ENCODE data around the gene NPL. TPM values are rescaled to one million over a fixed set of nuclear protein-coding genes. Genes with fewer than 3 reads are reported as not detected.
A peak's percentile ranks its signal among the peaks of the same experiment; 100 is the strongest.

Gene NPL
- total RNA-seq, 1 donor from 2014 or later: 38.4 TPM

- no peak for DNase-seq
Measured at GRCh38 chr1:182778862-182779261, 10.7 kb upstream of the NPL start.

DNA sequence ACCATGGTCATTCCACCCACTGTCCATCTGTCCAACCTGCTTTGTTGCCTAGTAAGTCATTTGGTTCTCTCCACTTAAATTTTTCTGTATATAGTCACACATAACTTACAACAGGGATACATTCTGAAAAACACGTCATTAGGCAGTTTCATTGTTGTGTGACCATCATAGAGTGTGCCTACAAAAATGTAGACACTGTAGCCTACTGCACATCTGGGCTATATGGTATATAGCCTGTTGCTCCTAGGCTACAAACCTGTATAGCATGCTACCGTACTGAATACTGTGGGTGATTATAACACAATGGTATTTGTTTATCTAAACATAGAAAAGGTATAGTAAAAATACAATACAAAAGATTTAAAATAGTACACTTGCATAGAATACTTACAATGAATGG lies 10.0 kb upstream of the NPL start:
- DNase-seq: no peak

- peak; percentile 40 for DNase-seq
Measured at GRCh38 chr1:182781841-182782586, 7.6 kb upstream of the NPL start.

DNA sequence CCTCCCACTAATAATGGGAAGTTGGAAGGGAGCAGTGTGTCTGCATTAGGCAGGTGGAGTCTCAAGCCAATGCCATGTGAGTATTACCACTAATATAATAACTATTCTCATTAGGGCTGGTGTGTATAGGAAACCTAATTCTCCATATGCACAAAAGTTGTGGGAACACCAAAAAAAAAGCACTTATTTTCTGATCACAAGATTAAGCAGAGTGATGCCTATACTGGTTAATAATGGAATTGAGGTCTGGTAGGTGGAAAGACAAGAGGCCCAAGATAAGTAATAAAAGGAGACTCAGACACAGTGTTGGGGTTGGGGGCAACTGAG lies 7.0 kb upstream of the NPL start:
- no peak for DNase-seq

DNA sequence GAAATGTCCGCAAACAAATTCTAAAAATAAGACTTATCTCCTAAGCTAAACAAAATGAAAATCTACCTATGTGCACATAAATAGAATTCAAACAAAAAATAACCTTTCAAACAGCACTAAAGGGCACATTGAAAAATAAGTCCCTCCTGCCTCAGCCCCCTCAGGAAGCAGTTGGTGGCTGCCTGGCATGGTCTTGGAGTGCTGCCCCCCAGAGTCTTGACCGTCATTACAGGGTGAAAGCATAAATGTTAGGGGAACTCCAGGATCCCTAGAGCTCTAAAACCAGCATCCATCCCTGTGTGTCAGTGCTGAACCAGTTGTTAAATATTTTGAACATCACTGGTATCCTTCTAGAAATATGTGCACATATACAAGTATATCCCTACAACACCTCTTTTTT lies 6.5 kb upstream of the NPL start:
- no peak for DNase-seq

DNA sequence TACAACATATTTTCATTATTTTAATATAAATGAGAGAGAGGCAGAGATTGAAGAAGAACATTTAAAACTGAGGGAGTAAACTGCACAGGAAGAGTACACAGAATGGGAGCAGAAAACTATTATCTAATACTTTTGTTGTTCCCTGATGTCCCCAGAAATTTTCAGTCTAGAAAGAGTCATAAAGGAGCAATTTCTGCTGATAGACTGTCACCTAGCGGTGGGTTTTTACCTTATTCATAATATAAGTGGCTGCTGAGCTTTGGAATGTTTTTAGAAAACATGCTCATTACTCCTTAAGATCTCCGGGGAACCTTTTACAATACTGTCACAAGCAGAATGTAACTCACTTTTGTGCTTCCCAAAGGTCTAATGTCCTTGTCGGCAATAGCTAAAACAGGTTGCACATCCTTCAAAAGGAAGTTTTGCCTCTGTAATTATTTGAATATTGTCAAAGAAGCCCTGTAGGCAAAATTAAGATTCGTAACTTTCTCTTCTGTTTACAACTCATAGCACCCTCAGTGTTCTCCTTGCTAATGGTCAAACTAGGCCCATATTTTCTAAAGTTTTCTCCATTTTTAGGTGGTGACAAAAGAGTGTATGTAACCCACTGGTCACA lies 4.9 kb upstream of the NPL start:
- DNase-seq: no peak

GRCh38 chr1:182785181-182785580 lies 4.4 kb upstream of the NPL start:
- DNase-seq: no peak

DNA sequence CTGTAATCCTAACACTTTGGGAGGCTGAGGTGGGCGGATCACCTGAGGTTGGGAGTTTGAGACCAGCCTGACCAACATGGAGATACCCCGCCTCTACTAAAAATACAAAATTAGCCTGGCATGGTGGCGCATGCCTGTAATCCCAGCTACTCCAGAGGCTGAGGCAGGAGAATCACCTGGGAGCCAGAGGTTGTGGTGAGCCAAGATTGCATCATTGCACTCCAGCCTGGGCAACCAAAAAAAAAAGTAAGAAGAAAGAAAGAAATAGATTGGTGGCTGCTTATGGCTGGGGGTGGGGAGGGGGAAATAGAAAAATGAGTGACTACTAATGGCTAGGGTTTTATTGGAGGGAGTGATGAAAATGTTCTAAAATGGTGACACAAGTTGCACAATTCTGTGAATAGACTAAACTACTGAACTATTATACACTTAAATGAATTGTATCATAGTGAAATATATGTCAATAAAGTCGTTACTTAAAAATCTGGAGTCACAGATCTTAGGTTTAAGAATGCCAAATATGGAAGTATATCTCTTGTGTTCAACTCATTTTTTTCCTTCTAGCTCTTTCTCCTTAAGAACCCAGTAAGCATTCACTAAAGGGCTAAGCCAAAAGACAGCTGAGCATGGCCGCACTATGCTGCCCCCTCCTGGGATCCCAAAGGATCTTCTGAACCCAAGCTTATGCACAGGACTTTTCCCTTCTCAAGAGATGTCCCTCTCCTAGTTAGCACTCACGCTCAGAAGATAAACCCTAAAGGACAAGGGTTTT lies 3.2 kb upstream of the NPL start:
- peak; percentile 39 for DNase-seq

GRCh38 chr1:182786995-182787324 lies 2.6 kb upstream of the NPL start:
- DNase-seq: no peak

DNA sequence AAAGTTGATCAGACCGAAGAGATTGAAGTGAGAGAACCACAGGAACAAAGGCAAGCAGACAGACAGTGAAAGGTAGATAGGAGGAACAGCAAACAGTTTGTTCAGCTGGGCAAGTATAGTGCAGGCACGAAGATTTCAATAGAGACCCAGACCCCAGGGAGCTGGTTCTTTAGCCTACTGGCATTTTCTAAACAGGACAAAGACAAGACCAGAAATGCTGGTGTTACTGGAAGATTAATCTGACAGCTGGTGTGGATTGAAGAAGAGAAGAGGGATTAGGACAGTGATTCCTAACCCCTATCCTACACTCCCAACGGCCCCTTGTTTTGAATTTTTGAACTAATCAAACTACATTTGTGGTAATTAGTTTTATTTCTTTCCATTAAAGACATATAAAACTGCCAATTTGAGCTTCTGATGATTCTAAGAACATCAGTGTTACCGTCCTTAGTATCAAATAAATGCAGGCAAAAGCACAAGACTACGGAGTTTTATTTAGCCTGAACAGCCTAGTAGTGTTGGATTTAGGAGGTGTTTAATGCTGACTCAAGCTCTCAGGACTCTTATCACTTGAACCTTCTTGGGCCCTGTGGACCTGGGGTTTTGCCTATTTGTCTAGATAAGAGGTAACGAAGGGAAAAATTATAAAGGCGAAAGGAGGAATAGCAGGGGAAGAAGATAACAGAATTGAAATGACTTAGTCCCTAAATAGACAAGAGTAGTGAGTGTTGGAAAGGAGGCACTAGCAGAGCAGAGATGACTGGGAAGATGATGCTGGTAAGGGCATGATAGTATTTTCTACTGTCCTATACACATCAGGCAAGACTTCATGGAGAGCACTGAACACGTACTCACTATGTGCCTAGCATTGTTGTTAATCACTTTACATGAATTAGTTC lies 2.0 kb downstream of the NPL start:
- no peak for DNase-seq

GRCh38 chr1:182794091-182794490 lies 4.5 kb downstream of the NPL start:
- no peak for DNase-seq

DNA sequence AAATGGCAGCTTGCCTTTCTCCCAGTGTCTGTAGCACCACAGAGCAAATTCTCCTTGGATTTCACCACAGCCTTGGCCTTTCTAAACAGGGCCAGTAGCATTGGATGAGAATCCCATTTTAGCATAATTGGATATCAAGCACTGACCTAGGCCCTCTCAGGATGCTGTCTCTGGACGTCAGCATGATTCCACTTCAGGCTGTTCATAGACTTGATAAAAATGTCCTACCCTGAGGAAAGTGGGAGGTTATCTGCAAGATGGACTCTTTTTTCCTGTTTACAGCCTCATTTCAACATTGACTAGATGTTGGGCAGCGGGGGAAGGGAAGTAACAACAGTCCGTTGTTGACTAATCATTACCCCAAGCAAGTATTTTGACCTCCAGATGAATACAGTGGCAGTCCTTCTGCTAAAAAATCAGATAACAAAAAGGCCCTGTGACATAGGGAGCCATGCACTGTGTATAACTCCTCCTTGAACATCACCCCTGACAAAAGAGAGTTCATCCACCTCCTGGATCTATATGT lies 5.2 kb downstream of the NPL start:
- DNase-seq: no peak

DNA sequence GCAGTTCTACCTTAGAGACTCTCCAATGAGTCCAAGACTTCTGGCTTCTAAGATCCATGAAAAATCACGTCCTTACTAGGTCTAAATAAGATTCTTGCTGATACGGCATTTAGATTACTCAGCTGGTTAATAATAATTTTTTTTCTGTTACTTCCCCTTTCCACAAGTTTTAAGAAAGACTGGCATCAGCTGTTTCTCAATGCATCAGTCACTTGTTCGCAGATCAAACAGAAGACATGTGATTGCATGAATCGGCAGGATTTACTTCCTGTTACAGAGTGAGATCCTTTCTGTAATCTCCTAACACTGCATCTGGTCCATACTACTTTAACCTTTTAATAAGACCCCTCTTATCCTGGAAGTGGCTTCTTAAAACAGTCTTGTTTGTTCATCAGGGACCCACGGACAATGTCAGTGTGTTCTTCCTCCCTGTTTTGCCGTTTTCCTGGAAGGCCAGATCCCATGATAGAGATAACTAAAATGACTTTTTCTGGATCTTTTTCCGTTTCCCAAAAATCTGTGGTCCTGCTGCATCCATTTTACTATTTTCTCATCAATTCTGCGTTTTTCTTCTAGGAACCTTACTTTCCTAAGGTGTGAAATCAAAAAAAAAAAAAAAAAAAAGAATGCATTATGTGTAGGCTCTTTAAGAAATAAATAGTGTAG lies 6.1 kb downstream of the NPL start:
- no peak for DNase-seq

DNA sequence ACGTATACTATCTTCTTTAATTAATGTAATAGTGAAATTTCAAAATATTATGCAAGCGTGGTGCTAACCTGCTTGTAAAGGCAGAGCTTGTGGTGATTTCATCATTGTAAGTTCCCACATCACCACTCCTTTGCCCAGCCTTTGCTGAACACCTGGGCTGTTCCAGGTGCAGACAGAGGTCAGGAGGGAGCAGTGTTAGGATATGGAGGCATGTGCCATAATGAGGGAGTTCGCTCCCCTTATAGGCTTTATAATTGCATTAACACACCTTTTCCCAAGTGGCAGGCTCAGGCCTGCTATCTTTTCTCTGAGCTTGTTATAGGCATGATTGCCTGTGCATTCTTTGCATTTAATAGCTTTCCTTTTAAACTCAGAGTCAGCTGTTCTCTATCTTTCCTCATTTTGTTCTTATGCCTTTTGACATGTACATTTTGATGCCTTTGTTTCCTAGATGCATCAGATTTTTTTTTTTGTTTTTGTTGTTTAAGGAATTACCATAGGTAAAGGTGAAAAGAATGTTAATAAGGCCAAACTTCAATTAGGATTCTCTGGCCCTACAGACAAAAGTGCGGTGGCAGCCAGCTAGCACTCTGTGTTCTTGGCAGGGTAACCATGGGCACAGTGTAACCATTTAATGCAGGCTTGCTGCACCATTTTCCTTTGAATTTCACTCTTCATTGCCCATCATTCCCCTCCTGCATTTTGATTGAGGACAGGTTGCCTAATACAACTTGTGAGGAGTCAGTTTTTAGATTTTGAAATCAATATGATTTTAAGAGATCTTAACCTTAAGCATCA lies 12.6 kb downstream of the NPL start:
- no peak for DNase-seq

- DNase-seq: no peak
Measured at GRCh38 chr1:182803846-182804245, 14.3 kb downstream of the NPL start.

GRCh38 chr1:182806015-182806678 lies 16.6 kb downstream of the NPL start:
- no peak for DNase-seq

GRCh38 chr1:182807907-182808306 lies 18.3 kb downstream of the NPL start:
- DNase-seq: no peak

DNA sequence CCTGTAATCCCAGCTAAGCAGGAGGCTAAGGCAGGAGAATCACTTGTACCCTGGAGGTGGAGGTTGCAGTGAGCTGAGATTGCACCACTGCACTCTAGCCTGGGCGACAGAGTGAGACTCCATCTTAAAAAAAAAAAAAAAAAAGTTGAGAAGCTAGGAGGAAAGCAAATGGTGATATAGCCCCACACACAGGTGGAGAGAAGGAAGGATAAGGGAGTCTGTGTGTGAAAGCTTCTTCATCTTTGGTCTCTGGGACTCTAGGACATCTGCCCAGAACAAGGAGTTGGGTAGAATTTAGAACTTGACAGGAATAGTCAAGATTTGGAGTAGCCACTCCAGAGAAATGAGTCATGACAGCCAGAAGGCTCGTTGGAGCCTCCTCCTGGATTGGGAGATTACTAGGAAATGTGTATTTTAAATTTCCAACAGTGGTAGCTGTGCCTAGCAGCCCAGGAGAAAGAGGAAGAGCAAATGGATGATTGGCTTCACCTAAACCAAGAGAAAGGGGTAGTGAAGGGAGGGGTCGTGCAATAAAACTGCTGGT lies 19.9 kb downstream of the NPL start:
- no peak for DNase-seq

DNA sequence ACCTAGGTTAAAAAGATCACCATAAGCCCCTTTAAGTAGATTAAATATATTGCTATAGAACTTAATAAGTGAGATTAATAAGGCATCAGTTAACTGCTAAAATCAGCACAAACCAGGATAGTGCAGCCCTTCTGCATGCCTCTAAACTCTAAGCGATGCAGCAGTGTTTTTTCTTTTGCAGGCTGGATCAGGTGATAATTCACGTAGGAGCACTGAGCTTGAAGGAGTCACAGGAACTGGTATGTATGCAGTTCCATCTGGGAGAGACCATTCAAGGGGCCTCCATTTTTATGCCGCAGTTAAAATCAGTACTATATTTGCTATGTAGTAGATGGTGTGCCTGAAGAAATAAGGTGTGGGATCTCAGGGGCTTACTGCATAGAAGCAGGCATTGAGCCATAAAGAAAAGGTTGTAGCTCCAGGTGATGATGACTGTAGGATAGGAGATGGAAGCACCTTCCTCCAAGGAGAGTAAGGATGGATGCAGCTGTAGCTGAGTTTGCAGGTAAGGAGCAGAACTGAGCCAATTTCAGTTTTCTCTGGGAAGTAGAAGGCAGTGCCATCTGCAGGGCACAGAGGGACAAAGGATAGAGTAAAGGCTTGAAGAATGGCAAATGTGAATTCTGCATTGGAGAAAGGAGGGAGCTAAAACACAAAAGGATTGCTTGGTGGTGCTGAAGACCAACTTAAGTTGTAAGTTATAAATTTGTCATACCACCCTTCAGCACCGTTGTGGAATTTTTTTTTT lies 22.6 kb downstream of the NPL start:
- DNase-seq: no peak
